A549 (cell line): ENCODE measurements around the gene MAGI1. TPM values are rescaled to one million over a fixed set of nuclear protein-coding genes. Genes with fewer than 3 reads are reported as not detected.

Source experiments
- ATAC-seq, 2 experiments: fragments of 200-7000 bp in 1 of 2; fragments of >200 bp in 1 of 2; cut with Nextera tagmentation in 1 of 2; cut with Tn5 transposase in 1 of 2; 3 replicates each; pipeline versions ENCODE4 v1.8.0 to v1.9.1; 2018 to 2020; ENCODE audit warnings: mild to moderate bottlenecking in 1 of 2, moderate library complexity in 1 of 2
- CTCF ChIA-PET: fragments of 300-600 bp; sonication (Branson Sonifier 250); formaldehyde crosslinking; extraction: SDS; loops from one replicate; lab custom pipeline; 2021; ENCODE audit warnings: antibody characterized with exemption, inconsistent platforms; lab: Yijun Ruan, JAX
- POLR2A ChIA-PET: fragments of 350-600 bp; formaldehyde crosslinking; extraction: SDS; loops from one replicate; lab custom pipeline; 2021; ENCODE audit warnings: antibody characterized with exemption, inconsistent platforms; lab: Yijun Ruan, JAX
- DNase-seq, 2 experiments: peaks; one replicate each; pipeline versions ENCODE4 v3.0.0 to v3.0.0-alpha.2; 2011 to 2016; ENCODE audit warnings: low read depth in 1 of 2, low spot score in 1 of 2
- FAIRE-seq: peaks from 2 replicates; lab custom pipeline; 2011; peaks lifted over from hg19 to GRCh38; lab: Jason Lieb, UNC
- H3K27ac ChIP-seq, 2 experiments: fragments of >200 bp; sonication (Bioruptor Twin); formaldehyde crosslinking; 3 replicates each; pipeline ENCODE4 v1.5.1; 2016 to 2017
- H3K4me1 ChIP-seq: fragments of >200 bp; sonication (Bioruptor Twin); formaldehyde crosslinking; 3 replicates; pipeline ENCODE4 v1.6.1; 2016
- H3K4me2 ChIP-seq: fragments of >200 bp; sonication (Bioruptor Twin); formaldehyde crosslinking; 3 replicates; pipeline ENCODE4 v1.6.1; 2016
- H3K4me3 ChIP-seq: fragments of >200 bp; sonication (Bioruptor Twin); formaldehyde crosslinking; 3 replicates; pipeline ENCODE4 v1.5.1; 2016
- H3K9me3 ChIP-seq: fragments of >200 bp; sonication (Bioruptor Twin); formaldehyde crosslinking; 3 replicates; pipeline ENCODE4 v1.6.1; 2016
- BHLHE40 ChIP-seq: IDR thresholded peaks from 2 replicates; pipeline ENCODE4 v1.6.1; 2012; ENCODE audit warnings: low read depth, low read length, inconsistent platforms
- EHMT2 ChIP-seq: fragments of 200-600 bp; sonication (generic); IDR thresholded peaks from 2 replicates; pipeline ENCODE4 v1.6.1; 2016; ENCODE audit warnings: antibody characterized with exemption, low read depth, mild to moderate bottlenecking, moderate library complexity
- ESRRA ChIP-seq: fragments of 150-350 bp; IDR thresholded peaks from 2 replicates; pipeline ENCODE4 v1.6.1; 2014; ENCODE audit warnings: mild to moderate bottlenecking, low read length, borderline replicate concordance
- FOSL2 ChIP-seq, 2 experiments: fragments of 450-650 bp in 1 of 2; fragments of >200 bp in 1 of 2; sonication (Bioruptor Twin) in 1 of 2; formaldehyde crosslinking; IDR thresholded peaks; 2 replicates each; pipeline versions ENCODE4 v1.5.0 to v1.6.1; 2016 to 2020; ENCODE audit warnings: mild to moderate bottlenecking in 1 of 2, moderate library complexity in 1 of 2
- GATA3 ChIP-seq: IDR thresholded peaks from 2 replicates; pipeline ENCODE4 v1.6.1; 2012; ENCODE audit warnings: borderline replicate concordance
- HEYL ChIP-seq: fragments of 250-450 bp; sonication (Bioruptor Pico); IDR thresholded peaks from 2 replicates; pipeline ENCODE4 v1.8.0; 2021; ENCODE audit warnings: mild to moderate bottlenecking, moderate library complexity
- HOXB13 ChIP-seq: fragments of 250-450 bp; sonication (Bioruptor Pico); IDR thresholded peaks from 2 replicates; pipeline ENCODE4 v1.5.0; 2020; ENCODE audit warnings: low read depth, mild to moderate bottlenecking, moderate library complexity
- HOXB5 ChIP-seq: fragments of 250-450 bp; sonication (Bioruptor Pico); IDR thresholded peaks from 2 replicates; pipeline ENCODE4 v1.5.0; 2020; ENCODE audit warnings: mild to moderate bottlenecking, moderate library complexity
- JUN ChIP-seq, 2 experiments: fragments of >200 bp; sonication (Bioruptor Twin); formaldehyde crosslinking; IDR thresholded peaks; 2 replicates in 1 of 2; 3 replicates in 1 of 2; pipeline ENCODE4 v1.6.1; 2016 to 2017
- KDM1A ChIP-seq: fragments of 200-600 bp; sonication (generic); IDR thresholded peaks from 2 replicates; pipeline ENCODE4 v1.6.1; 2016; ENCODE audit warnings: low read depth, mild to moderate bottlenecking
- MYC ChIP-seq: IDR thresholded peaks from 2 replicates; pipeline ENCODE4 v1.6.1; 2012; ENCODE audit warnings: mild to moderate bottlenecking, inconsistent platforms, low read length, improper control_type of control experiment, borderline replicate concordance
- POLR2A ChIP-seq: IDR thresholded peaks from 2 replicates; pipeline ENCODE4 v1.6.1; 2012; ENCODE audit warnings: mild to moderate bottlenecking, low read length
- POLR2AphosphoS2 ChIP-seq: conservative IDR thresholded peaks from 2 replicates; pipeline ENCODE4 v1.6.1; 2012; ENCODE audit warnings: low read length, improper control_type of control experiment, inconsistent platforms
- RAD21 ChIP-seq, 2 experiments: fragments of >200 bp in 1 of 2; sonication (Bioruptor Twin) in 1 of 2; formaldehyde crosslinking in 1 of 2; IDR thresholded peaks in 1 of 2; conservative IDR thresholded peaks in 1 of 2; 2 replicates in 1 of 2; 3 replicates in 1 of 2; pipeline ENCODE4 v1.6.1; 2012 to 2018; ENCODE audit warnings: inconsistent platforms in 1 of 2
- RARB ChIP-seq: fragments of 250-450 bp; sonication (Bioruptor Pico); IDR thresholded peaks from 2 replicates; pipeline ENCODE4 v1.8.0; 2021; ENCODE audit warnings: mild to moderate bottlenecking, moderate library complexity
- RFX5 ChIP-seq: fragments of 450-650 bp; IDR thresholded peaks from 2 replicates; pipeline ENCODE4 v1.7.1; 2014; ENCODE audit warnings: antibody characterized with exemption, mild to moderate bottlenecking, moderate library complexity
- SMC3 ChIP-seq: fragments of >200 bp; sonication (Bioruptor Twin); formaldehyde crosslinking; IDR thresholded peaks from 3 replicates; pipeline ENCODE4 v1.6.1; 2018; ENCODE audit warnings: inconsistent platforms
- ZC3H11A ChIP-seq: fragments of 450-650 bp; IDR thresholded peaks from 2 replicates; pipeline ENCODE4 v1.6.1; 2014; ENCODE audit warnings: antibody characterized with exemption, mild to moderate bottlenecking
- WGBS: methylation state at CpG from one replicate; pipeline ENCODE4 v1.1.6; 2017; ENCODE audit errors: missing lambda C conversion rate; 5-methylcytosine and 5-hydroxymethylcytosine counted together
- polyA plus RNA-seq, 4 experiments: library from polyadenylated mRNA; depleted of rRNA in 3 of 4; stranded (reverse); fragments of >200 nt; fragmentation: RNase III in 1 of 4; extraction: RNeasy Plus Mini Kit Qiagen cat#74134 plus additional on column Dnase treatment in 1 of 4; gene quantifications; 2 replicates in 3 of 4; 3 replicates in 1 of 4; pipeline ENCODE4 v1.2.3, GENCODE V29; 2011 to 2017
- TF ChIP-seq, protein P1 (sequence below): fragments of 200-600 bp; sonication (generic); IDR thresholded peaks from 2 replicates; pipeline ENCODE4 v1.6.1; 2016; ENCODE audit warnings: antibody characterized with exemption, mild to moderate bottlenecking, moderate library complexity
- TF ChIP-seq, protein P2 (sequence below): fragments of 250-450 bp; sonication (Bioruptor Pico); IDR thresholded peaks from 2 replicates; pipeline ENCODE4 v1.5.0; 2020; ENCODE audit warnings: low read depth, mild to moderate bottlenecking, moderate library complexity

Gene MAGI1
- polyA plus RNA-seq, 2 of the 4 experiments (the other 2 are of a cell fraction), result 4.7 to 6.6 TPM

DNA sequence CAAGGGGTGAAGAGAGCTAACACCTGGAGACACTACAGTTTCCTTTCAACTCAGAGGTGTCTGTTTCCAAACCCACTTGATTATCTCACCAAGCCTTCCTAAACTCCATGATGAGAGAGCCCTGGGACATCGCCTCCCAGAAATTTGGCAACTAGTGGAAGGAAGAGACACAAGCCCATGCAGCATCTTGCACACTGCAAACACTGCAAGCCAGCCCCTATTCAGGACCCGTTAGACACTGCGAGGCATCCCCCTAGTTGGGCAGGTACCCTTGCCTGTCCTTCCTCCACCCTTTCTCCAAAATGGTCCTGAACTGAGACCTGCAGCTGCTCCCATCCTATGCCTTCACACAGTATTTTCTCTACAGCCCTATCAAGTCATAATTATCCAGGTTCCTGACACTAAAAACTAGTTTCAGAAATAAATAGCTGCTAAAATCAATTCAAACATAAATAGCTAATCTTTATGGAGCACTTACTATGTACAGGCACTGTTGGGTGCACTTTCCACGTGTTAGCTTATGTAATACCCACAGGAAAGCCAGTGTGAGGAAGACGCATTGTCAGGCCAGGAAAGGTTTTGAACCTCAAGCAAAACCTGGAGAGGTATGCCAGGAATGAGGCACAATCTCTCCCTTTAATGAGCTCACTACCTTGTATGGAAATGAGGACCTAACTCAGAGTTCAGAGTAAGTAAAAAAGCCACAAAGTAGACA lies 2.8 kb downstream of the MAGI1 start (continued):
- TF ChIP-seq SMC3, result no peak
- no peak for TF ChIP-seq KDM1A
- TF ChIP-seq FOSL2 (IDR thresholded peaks at IDR 0.05), result no peak
- no peak for TF ChIP-seq FOSL2 (CRISPR knock-in tag; IDR thresholded peaks at IDR 0.05)
- TF ChIP-seq GATA3, result no peak
- TF ChIP-seq EHMT2, result no peak
- TF ChIP-seq POLR2AphosphoS2, result no peak
- TF ChIP-seq HOXB13 (CRISPR knock-in tag), result no peak
- TF ChIP-seq ESRRA, result no peak

DNA sequence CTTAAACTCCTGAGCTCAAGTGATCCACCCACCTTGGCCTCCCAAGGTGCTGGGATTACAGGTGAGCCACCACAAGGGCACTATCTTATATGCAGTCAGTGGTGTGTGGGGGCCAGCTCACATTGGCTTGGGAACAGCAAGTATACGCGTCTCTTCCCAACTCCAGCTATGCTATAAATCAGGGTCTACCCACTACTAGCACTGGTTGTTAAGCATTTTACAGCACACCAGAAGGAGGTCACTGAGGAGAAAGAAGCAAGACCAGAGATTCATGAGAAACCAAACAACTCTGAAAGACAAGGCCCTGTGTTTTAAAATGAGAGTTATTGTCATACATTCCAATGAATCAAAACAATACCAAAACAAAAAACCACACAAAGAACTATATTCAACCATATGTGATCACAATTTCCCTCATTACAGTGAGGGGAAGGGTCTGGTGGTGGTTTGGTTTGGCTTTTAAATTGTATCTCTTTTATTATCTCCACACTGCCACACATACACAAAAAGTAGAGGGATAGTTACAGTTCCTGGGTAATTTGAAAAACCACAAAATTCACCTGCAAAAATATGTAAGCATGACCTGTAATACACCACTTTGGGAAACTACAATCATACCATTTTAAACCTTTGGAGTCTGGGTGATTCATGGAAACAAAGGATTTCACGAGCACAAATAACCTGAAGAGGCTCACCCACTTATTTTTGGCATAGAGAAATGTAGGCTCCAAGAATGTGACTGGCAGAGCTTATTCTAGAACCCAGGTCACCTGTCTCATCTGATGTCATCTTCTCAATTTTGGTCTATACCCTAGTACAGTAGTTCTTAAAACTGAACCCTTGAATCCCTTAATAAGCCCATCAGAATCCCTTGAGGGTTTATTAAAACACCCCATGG lies 5.2 kb downstream of the MAGI1 start:
- Histone ChIP-seq H3K4me3 (no peak overlapping the region), H3K4me2 (no peak overlapping the region), H3K9me3 (no peaks in the 10 kb centered on the region), H3K27ac (no peak overlapping the region), H3K4me1 (peaks cover 11% of the 10 kb centered on the region; the same call in 2 of the 3 replicates)
- ATAC-seq (no peak), DNase-seq (no peak), FAIRE-seq (no peak)
- ChIA-PET POLR2A (interaction anchor here (0.6 kb wide), 1 partner anchor 34 kb away, joined by 7 read pairs; no protein-coding TSS in a partner anchor), CTCF (no interaction called here)
- WGBS, result 56% methylated on average over 1 of the region's 3 CpGs
- TF ChIP-seq RARB (CRISPR knock-in tag) (no peak), POLR2AphosphoS2 (no peak), RFX5 (no peak), ZC3H11A (no peak), MYC (no peak), RAD21 (conservative IDR thresholded peaks at IDR 0.05 in 1 of 2, IDR thresholded peaks at IDR 0.05 in 1 of 2) (no peak), JUN (IDR thresholded peaks at IDR 0.05) (no peak), POLR2A (no peak), HEYL (CRISPR knock-in tag) (no peak)
- TF ChIP-seq, protein P1, sequence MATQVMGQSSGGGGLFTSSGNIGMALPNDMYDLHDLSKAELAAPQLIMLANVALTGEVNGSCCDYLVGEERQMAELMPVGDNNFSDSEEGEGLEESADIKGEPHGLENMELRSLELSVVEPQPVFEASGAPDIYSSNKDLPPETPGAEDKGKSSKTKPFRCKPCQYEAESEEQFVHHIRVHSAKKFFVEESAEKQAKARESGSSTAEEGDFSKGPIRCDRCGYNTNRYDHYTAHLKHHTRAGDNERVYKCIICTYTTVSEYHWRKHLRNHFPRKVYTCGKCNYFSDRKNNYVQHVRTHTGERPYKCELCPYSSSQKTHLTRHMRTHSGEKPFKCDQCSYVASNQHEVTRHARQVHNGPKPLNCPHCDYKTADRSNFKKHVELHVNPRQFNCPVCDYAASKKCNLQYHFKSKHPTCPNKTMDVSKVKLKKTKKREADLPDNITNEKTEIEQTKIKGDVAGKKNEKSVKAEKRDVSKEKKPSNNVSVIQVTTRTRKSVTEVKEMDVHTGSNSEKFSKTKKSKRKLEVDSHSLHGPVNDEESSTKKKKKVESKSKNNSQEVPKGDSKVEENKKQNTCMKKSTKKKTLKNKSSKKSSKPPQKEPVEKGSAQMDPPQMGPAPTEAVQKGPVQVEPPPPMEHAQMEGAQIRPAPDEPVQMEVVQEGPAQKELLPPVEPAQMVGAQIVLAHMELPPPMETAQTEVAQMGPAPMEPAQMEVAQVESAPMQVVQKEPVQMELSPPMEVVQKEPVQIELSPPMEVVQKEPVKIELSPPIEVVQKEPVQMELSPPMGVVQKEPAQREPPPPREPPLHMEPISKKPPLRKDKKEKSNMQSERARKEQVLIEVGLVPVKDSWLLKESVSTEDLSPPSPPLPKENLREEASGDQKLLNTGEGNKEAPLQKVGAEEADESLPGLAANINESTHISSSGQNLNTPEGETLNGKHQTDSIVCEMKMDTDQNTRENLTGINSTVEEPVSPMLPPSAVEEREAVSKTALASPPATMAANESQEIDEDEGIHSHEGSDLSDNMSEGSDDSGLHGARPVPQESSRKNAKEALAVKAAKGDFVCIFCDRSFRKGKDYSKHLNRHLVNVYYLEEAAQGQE, result no peak

DNA sequence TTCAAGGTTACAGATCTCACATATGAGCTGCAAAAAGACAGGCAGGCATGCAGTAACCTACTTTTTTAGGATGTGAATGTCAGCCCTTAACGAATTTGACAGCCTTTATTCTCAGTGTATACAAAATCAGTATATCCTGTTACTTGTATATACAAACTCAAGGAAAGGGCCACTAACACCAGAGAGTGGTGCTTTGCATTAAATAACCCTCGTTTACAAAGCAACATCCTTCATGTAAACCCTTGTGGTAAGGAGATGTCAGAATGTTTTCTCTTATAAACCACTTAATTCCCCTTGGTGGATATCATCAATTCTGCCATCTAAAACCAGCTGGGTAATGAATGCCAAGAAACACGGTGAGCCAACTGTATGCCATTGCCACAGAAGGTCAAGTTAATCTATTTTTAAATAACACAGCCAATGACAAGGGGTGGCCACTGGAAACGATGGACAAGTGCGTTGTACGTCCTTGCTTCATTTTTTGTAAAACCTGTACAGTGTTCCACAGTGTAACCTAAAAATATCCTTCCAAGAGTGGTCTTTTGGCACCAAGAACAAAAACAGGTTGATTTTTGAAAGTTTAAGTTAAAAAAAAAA lies 7.5 kb downstream of the MAGI1 start:
- no peak for TF ChIP-seq BHLHE40
- TF ChIP-seq FOSL2 (IDR thresholded peaks at IDR 0.05), result no peak
- TF ChIP-seq FOSL2 (CRISPR knock-in tag; IDR thresholded peaks at IDR 0.05), result no peak
- TF ChIP-seq HOXB13 (CRISPR knock-in tag), result no peak
- no peak for TF ChIP-seq RAD21 (conservative IDR thresholded peaks at IDR 0.05 in 1 of 2, IDR thresholded peaks at IDR 0.05 in 1 of 2)
- TF ChIP-seq, protein P2, sequence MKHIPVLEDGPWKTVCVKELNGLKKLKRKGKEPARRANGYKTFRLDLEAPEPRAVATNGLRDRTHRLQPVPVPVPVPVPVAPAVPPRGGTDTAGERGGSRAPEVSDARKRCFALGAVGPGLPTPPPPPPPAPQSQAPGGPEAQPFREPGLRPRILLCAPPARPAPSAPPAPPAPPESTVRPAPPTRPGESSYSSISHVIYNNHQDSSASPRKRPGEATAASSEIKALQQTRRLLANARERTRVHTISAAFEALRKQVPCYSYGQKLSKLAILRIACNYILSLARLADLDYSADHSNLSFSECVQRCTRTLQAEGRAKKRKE (CRISPR knock-in tag), result no peak
- no peak for TF ChIP-seq HOXB5 (CRISPR knock-in tag)
- no peak for TF ChIP-seq ZC3H11A
- TF ChIP-seq, all 56 proteins: peak for 0
- WGBS, result 75% methylated on average over 6 of the region's 6 CpGs
- CTCF ChIA-PET, result no interaction called here
- no peak for ATAC-seq
- Histone ChIP-seq H3K4me3 (no peak overlapping the region), H3K4me2 (no peak overlapping the region), H3K4me1 (peaks cover 2% of the 10 kb centered on the region; the same call in 1 of the 3 replicates), H3K9me3 (no peaks in the 10 kb centered on the region), H3K27ac (no peak overlapping the region)
- no peak for DNase-seq
- no peak for FAIRE-seq
- POLR2A ChIA-PET, result no interaction called here
